K562 (cell line): ENCODE results near the gene RREB1. TPM values are rescaled to one million over a fixed set of nuclear protein-coding genes. Genes with fewer than 3 reads are reported as not detected.

Experiments
- ARID3B ChIP-seq: fragments of 250-450 bp; sonication (Bioruptor Pico); IDR thresholded peaks from 2 replicates; pipeline ENCODE4 v1.4.0; 2020; ENCODE audit warnings: borderline replicate concordance
- FOXJ3 ChIP-seq: sonication (generic); formaldehyde crosslinking; IDR thresholded peaks from 2 replicates; pipeline ENCODE4 v1.4.0; 2020; ENCODE audit warnings: mild to moderate bottlenecking, missing genetic modification reagents
- HLTF ChIP-seq: fragments of 450-650 bp; IDR thresholded peaks from 2 replicates; pipeline ENCODE4 v1.6.1; 2016
- MCM2 ChIP-seq: fragments of 450-650 bp; IDR thresholded peaks from 2 replicates; pipeline ENCODE4 v1.6.1; 2017; ENCODE audit warnings: low read depth, mild to moderate bottlenecking
- NFXL1 ChIP-seq: fragments of 450-650 bp; formaldehyde crosslinking; IDR thresholded peaks from 2 replicates; pipeline ENCODE4 v1.4.0; 2021; ENCODE audit warnings: mild to moderate bottlenecking
- NR3C1 ChIP-seq: sonication (generic); formaldehyde crosslinking; IDR thresholded peaks from 2 replicates; pipeline ENCODE4 v1.8.1; 2022; ENCODE audit warnings: missing genetic modification reagents
- PTBP1 ChIP-seq: fragments of 200-400 bp; formaldehyde crosslinking; IDR thresholded peaks from 2 replicates; pipeline ENCODE4 v1.6.1; 2017; ENCODE audit warnings: low read depth, low read length
- SMC3 ChIP-seq: conservative IDR thresholded peaks from 2 replicates; pipeline ENCODE4 v1.6.1; 2011; ENCODE audit warnings: low read depth, low read length, improper control_type of control experiment; ENCODE audit not compliant: insufficient read depth
- SNAPC5 ChIP-seq: fragments of 250-450 bp; sonication (Bioruptor Pico); IDR thresholded peaks from 2 replicates; pipeline ENCODE4 v1.8.0; 2021; ENCODE audit warnings: moderate library complexity, mild to moderate bottlenecking, inconsistent platforms
- TAF7 ChIP-seq: fragments of 450-650 bp; IDR thresholded peaks from 2 replicates; pipeline ENCODE4 v1.6.1; 2016; ENCODE audit warnings: missing genetic modification characterization, missing compliant biosample characterization
- ZBTB7A ChIP-seq: IDR thresholded peaks from 2 replicates; pipeline ENCODE4 v1.6.1; 2011; ENCODE audit warnings: low read depth, mild to moderate bottlenecking, low read length, moderate library complexity, borderline replicate concordance; ENCODE audit not compliant: control insufficient read depth
- ZNF133 ChIP-seq: fragments of 250-450 bp; sonication (Bioruptor Pico); IDR thresholded peaks from 2 replicates; pipeline ENCODE4 v1.4.0; 2020; ENCODE audit warnings: mild to moderate bottlenecking
- ZNF140 ChIP-seq: fragments of 250-450 bp; sonication (Bioruptor Pico); IDR thresholded peaks from 2 replicates; pipeline ENCODE4 v1.8.0; 2021; ENCODE audit warnings: moderate library complexity, mild to moderate bottlenecking, inconsistent platforms
- ZNF175 ChIP-seq: fragments of 200-800 bp; sonication (Bioruptor generic); IDR thresholded peaks from 2 replicates; pipeline ENCODE4 v1.6.1; 2016; ENCODE audit warnings: low read depth, mild to moderate bottlenecking, missing genetic modification characterization, missing compliant biosample characterization
- ZNF395 ChIP-seq: fragments of 200-800 bp; sonication (Bioruptor generic); IDR thresholded peaks from 2 replicates; pipeline ENCODE4 v1.6.1; 2017; ENCODE audit warnings: missing genetic modification characterization, missing compliant biosample characterization
- ZNF511 ChIP-seq: sonication (generic); formaldehyde crosslinking; IDR thresholded peaks from 2 replicates; pipeline ENCODE4 v1.8.0; 2022; ENCODE audit warnings: mild to moderate bottlenecking, missing genetic modification reagents
- ZNF778 ChIP-seq: fragments of 450-650 bp; formaldehyde crosslinking; IDR thresholded peaks from 2 replicates; pipeline ENCODE4 v1.4.0; 2020; ENCODE audit warnings: mild to moderate bottlenecking, moderate library complexity
- polyA plus RNA-seq, 8 experiments: library from polyadenylated mRNA; depleted of rRNA in 4 of 8; stranded (reverse) in 5 of 8; unstranded in 3 of 8; fragments of >200 nt; fragmentation: Nextera tagmentation in 2 of 8; fragmentation: Illumina TruSeq in 1 of 8; extraction: Ambion mirVana in 2 of 8; extraction: Trizol in 1 of 8; gene quantifications; 2 replicates each; pipeline versions ENCODE4 v1.2.1 to v1.2.3, GENCODE V29; 2011 to 2014; ENCODE audit warnings: inconsistent platforms in 1 of 8, missing spikeins in 1 of 8
- total RNA-seq, 7 experiments: library from RNA; depleted of rRNA in 6 of 7; stranded (reverse); fragments of >200 nt in 6 of 7; fragmentation: Illumina TruSeq in 2 of 7; extraction: Trizol in 2 of 7; gene quantifications; 2 replicates each; pipeline versions ENCODE4 v1.2.1 to v1.2.3, GENCODE V29; 2011 to 2021; ENCODE audit warnings: low replicate concordance in 1 of 7
- TF ChIP-seq, protein P1 (sequence below): fragments of 250-450 bp; sonication (Bioruptor Pico); IDR thresholded peaks from 2 replicates; pipeline ENCODE4 v1.8.0; 2022; ENCODE audit warnings: inconsistent platforms
- TF ChIP-seq, protein P2 (sequence below), 2 experiments: fragments of 450-650 bp; IDR thresholded peaks; 2 replicates each; pipeline ENCODE4 v1.6.1; 2016

Gene RREB1
- total and polyA plus RNA-seq, 9 of the 15 experiments (the other 6 are each of a cell fraction or from before 2014, with no cell fraction given), result 3.3 to 64.2 (median 19.3) TPM

DNA sequence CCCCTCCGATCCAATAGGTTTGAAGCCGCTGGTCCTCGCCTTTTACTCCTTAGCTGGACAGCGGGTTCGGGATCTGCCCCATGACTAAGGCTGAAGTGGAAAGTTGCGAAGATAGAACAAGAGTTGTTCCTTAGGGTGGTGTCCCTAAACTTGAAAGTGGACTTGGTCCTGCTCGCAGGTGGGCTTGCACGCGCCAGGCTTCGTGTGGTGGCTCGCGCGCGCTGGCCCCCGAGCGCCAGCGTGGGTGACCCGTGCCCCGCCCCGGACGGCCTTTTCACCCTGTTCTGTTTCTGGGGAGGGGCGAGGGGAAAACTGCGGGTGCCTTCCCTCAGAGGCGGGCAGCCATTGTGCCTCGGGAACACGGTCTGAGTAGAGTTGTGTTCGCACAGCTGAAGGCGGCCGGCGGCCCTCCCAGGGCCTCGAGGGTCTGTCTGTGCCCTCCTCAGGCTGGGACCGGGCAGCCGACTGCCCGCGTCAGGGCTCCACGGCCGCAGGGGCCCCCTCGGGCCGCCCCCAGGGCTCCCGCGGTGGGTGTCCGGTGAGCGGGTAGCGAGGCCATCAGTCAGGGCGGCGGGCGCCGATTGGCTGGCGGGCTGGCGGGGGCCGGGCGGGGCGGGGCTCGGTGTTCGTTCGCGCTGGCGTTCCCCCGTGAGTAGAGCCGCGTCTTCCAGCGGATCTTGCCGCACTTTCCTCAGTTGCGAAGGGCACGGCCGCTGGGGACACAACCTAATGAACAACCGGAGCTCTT is 33.0 kb downstream of the RREB1 start (continued):
- TF ChIP-seq, protein P1, sequence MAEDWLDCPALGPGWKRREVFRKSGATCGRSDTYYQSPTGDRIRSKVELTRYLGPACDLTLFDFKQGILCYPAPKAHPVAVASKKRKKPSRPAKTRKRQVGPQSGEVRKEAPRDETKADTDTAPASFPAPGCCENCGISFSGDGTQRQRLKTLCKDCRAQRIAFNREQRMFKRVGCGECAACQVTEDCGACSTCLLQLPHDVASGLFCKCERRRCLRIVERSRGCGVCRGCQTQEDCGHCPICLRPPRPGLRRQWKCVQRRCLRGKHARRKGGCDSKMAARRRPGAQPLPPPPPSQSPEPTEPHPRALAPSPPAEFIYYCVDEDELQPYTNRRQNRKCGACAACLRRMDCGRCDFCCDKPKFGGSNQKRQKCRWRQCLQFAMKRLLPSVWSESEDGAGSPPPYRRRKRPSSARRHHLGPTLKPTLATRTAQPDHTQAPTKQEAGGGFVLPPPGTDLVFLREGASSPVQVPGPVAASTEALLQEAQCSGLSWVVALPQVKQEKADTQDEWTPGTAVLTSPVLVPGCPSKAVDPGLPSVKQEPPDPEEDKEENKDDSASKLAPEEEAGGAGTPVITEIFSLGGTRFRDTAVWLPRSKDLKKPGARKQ, result no peak
- TF ChIP-seq NFXL1 (CRISPR knock-in tag), result 0 out of 2 replicates have a peak, but pooled peaks have one; percentile 42
- TF ChIP-seq NR3C1 (CRISPR knock-in tag), result no peak
- no peak for TF ChIP-seq SMC3
- no peak for TF ChIP-seq PTBP1
- TF ChIP-seq, protein P2, sequence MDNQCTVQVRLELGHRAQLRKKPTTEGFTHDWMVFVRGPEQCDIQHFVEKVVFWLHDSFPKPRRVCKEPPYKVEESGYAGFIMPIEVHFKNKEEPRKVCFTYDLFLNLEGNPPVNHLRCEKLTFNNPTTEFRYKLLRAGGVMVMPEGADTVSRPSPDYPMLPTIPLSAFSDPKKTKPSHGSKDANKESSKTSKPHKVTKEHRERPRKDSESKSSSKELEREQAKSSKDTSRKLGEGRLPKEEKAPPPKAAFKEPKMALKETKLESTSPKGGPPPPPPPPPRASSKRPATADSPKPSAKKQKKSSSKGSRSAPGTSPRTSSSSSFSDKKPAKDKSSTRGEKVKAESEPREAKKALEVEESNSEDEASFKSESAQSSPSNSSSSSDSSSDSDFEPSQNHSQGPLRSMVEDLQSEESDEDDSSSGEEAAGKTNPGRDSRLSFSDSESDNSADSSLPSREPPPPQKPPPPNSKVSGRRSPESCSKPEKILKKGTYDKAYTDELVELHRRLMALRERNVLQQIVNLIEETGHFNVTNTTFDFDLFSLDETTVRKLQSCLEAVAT (IDR thresholded peaks at IDR 0.05), result peak in 1 of 2 experiments; percentile 17; a peak in 1 of 4 replicates
- TF ChIP-seq MCM2, result no peak
- TF ChIP-seq ZNF175 (CRISPR knock-in tag), result peak; percentile 95
- peak; percentile 92 for TF ChIP-seq ZBTB7A
- TF ChIP-seq ZNF395 (CRISPR knock-in tag), result no peak; the same call in 1 of the 2 replicates
- TF ChIP-seq ZNF511 (CRISPR knock-in tag), result peak; percentile 60; the same call in 1 of the 2 replicates
- no peak for TF ChIP-seq FOXJ3 (CRISPR knock-in tag)
- no peak for TF ChIP-seq HLTF
- no peak for TF ChIP-seq ARID3B (CRISPR knock-in tag)
- no peak for TF ChIP-seq SNAPC5 (CRISPR knock-in tag)
- no peak for TF ChIP-seq ZNF140
- TF ChIP-seq TAF7 (tag), result peak; percentile 45; the same call in 1 of the 2 replicates
- TF ChIP-seq ZNF778, result no peak
- TF ChIP-seq ZNF133, result no peak
